ENCODE measurements around the gene RACGAP1.

Gene RACGAP1

DNA sequence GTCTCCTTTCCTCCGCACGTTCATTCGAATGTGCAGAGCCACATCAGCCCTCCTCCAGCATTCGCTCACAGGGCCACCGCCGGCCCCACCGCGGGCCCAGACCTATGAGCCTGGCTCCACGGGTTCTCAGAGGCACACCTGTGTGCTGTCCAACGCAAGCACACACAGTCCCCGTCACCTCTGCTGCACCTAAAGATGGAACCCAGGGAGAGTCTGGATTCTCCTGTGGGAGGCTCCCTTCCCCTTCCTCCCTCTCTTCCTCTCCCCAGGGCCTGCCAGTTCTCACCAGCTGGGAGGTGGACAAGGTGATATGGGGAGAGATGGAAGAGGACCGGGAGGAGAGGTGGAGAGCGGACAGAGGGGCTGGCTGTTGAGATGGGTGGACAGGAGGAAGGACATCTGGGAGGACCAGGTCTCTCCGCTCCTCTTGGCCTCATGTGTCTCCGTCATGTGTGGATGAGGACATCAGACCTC is 57.5 kb downstream of the RACGAP1 start:
- peak in 1 of 2 experiments; percentile 52 for DNase-seq

DNA sequence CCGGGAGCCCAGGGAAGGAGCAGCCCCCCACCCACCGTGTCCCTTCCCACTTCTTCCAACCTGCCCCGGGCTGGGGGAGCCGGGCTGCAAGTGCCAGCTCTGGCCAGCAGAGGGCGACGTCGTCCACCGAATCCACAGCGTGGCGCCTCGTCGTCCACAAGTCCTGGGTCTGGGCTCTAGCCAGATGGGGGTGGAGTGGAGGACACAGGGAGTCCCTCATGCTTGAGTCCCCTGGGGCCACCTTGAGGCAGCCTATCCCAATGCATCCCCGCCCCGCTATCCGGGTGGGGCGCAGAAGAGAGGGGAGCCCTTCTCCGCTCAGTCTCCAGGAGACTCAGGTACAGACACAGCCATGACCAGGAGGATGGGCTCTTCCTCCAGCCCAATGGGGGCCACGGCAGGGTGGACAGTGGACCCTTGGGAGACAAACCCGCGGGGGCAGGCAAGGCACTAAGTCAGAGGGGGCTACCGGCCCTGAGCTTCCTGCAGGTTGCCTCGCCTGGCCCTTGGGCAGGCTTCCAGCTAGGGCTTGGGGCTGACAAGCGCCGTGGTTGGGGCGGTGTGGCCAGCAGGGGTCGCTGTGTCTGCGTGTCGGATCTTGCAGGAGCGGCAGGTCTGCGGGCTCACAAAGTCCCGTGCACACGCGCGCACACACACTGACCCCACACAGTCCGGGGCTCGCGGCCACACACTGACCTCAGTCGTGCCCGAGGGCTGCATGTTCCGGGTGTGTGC is 58.1 kb downstream of the RACGAP1 start:
- peak; percentile 96 to 99 for DNase-seq

DNA sequence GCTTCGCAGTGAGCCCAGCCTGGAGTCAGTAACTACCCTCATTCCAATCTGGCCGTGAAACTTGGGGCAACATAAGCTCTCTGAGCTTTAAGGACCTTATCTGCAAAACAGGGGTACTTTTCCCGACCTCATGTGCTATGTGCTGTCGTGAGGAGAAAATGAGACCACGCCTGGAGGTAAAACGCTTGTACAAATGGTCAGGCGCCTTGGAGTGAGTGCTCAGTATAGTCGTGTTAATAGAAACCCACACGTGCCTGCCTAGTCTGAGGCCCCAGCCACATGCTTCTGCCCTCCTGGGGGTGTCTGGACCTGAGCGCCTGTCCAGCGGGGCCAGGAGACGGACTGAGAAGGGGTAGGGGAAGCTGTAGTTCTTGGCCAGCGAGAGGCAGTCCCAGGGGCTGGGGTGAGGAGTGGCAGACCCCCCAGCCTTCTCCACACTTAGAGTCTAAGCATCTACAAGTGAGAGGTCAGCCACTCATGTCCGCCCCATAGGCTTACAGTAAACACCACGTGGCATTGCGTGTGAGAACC is 58.7 kb downstream of the RACGAP1 start:
- no peak for DNase-seq

GRCh38 chr12:49965836-49966235 is 59.5 kb downstream of the RACGAP1 start:
- DNase-seq = no peak

- no peak for DNase-seq
Observed at GRCh38 chr12:49964849-49965624, 60.3 kb downstream of the RACGAP1 start.

- no peak for DNase-seq
Observed at GRCh38 chr12:49963976-49964815, 61.1 kb downstream of the RACGAP1 start.

DNA sequence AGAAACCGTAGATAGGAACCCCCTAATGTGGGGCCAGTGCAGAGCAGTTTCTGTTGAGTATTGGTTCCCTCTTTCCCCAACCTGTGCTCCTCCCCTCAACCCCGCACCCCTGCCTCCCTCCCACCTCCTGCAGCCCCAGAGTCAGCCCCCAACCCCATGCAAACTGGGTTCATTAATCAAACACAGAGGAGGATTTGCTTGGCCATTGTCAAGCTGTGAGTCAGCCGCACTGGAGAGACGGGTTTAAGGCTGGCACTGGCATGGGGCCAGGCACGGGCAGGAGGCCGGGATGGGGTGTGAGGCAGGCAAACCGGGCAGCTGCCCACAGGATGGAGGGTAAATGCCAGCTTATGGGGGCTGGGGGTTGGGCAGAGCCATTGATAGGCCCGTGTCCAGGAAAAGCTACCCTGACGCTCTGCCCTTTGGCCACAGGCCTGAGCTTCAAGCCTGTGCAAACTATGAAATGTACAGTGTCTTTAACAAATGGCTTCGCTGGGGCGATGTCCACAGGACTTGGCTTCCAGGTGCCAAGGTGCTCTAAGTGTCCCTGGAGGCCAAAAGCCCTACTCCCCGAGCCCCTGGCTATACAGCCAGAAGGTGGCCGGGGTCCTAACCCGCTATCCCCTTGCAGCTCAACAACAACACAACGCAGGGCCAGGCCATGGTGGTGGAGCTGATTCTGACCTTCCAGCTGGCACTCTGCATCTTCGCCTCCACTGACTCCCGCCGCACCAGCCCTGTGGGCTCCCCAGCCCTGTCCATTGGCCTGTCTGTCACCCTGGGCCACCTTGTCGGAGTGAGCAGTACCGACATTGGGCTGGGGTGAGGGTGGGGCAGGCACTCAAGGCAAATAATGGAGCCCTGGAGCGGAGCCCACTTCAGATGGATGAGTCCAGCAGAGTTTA is 62.2 kb downstream of the RACGAP1 start:
- DNase-seq = no peak

GRCh38 chr12:49961993-49962764 is 63.1 kb downstream of the RACGAP1 start:
- no peak for DNase-seq

- no peak for DNase-seq
Observed at GRCh38 chr12:49961111-49961922, 64.0 kb downstream of the RACGAP1 start, which contains the start of gene AQP5. AQP5 (plus strand) TSS chr12:49961872; CDS start chr12:49962018, 146 bp downstream.

DNA sequence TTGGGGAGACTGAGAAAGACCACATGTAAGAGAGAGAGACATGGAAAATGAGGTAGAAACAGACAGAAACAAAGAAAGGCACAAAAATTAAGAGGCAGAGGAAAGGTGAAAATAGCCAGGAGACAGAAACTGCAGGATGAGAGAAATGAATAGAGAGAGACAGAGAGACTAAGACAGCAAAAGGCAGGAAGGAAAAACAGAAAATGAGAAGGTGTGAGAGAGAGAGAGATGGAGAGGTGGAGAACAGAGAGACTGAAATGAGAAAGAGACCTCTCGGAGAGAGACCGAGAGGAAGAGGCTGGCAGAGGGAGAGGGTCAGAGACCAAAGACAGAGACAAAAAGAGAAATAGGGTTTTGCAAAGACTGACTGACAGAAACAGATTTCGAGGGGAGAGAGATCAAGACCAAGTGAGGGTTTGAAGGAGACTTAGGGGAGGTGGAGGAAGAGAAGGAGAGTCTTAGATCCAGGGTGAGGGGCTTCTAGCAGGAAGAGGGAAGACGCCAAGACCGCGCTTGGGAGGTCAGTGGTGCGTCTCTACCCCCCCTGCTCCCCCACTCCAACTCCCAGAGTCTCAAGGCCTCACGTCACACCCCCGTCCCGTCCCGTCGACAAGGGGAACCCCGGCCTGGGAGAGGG is 64.7 kb downstream of the RACGAP1 start:
- no peak for DNase-seq

GRCh38 chr12:49959685-49960473 is 65.4 kb downstream of the RACGAP1 start:
- no peak for DNase-seq

DNA sequence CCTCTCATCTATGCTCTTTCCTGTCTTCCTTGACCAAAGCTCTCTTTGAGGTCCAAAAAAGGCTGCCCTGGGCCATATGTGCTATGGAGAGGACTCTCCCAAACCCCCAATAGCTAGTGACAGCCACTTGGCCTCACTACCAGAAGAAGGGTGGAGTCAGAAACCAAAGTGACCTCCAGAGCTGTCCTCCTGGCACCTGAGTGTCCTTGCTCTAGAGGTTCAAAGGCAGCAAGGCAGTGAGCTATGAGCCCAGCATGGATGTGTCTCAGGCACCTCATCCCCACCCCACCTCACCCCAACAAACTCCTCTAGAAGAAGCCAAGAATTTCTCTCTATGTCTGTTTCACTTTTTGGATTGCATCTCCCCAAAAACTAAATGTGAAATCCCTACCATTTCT is 67.7 kb downstream of the RACGAP1 start:
- no peak for DNase-seq

DNA sequence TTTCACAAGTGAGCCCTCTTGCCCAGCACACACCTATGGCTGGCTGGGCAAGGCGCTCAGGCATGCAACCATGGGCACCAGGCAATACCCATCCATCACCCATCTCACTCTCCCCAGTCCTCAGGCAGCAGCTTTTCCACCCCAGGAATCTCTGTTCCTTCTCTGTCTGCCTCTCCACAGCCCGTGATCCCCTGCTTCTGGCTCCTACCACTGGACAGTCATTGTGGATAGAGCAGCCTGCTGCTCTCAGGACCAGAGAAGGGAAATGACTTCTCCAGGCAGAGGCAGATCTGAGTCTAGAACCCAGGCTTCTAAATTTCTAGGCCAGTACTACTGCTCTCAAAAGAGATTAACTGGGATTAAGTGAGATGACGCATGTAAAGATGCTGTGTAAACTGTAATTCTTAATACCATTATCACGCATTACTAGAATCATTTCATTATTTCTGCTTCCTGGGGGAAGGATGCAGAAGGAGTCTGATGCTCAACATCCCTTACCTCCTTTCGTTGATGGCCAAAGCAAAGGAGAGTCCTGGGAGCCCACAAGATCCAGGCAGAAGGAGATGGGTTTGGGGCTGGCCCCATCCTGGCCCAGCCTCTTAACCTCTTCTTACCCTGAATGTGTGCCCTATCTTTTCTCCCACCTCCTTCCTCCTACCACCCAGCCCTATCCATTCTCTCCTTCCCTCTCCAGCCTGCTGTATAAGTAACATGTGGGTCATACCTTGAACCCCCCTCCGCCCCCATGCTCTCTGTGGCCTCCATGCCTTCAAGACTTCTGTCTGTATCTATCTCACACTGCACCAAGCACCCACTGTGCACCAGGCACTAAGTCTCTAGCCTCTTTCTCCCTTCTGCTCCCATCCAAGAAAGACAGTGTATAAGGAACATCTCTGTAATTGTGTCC is 68.4 kb downstream of the RACGAP1 start:
- DNase-seq = peak in 1 of 2 experiments; percentile 45

DNA sequence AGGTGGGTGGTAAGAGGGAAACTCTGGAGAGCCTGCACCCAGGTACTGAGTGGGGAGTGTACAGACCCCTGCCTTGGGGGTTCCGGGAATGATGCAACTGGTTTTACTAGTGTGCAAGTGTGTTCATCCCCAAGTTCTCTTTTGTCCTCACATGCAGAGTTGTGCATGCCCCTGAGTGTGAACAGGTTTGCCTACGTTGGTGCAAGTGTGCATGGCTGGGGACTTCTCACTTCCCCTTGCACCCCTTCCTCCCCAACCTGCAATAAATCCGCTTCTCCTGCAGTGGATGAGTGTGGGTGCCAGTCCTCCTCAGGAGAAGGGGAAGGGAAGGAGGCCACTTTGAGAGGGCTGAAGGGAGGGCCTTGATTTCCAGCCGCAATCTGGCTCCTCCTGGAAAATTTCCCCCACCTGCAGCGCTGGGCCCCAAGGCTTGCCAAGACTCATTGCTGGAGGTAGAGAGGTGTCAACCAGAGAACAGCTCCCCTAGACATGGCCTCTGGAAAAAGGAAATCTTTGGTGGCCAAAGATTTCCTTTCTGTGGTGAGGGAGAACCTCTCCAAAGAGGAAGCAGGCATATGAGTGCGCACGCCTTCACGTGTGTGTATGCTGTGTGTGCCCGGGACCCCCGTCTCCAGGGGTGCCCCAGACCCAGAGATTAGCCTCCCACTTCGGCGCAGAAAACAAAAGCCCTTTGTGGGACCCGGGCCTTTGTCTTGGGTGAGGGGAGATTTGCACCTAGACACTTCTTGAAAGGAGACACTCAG is 69.2 kb downstream of the RACGAP1 start:
- no peak for DNase-seq

GRCh38 chr12:49954863-49955830 is 70.1 kb downstream of the RACGAP1 start:
- no peak for DNase-seq
